Endothelial cell of umbilical vein (primary cell): ENCODE results near the gene BBLN. TPM values are rescaled to one million over a fixed set of nuclear protein-coding genes. Genes with fewer than 3 reads are reported as not detected.

Experiments used
- BruUV-seq: library from RNA; stranded (reverse); fragments of 400-500 nt; replicated peaks from 2 replicates; lab custom pipeline; 2021; lab: Mats Ljungman, UMichigan
- CTCF ChIA-PET: fragments of 300-600, 350-600 bp; sonication (Branson Sonifier 250); formaldehyde crosslinking; loops from one replicate; lab custom pipeline; 2021; ENCODE audit warnings: antibody characterized with exemption, inconsistent platforms; lab: Charles Lee
- POLR2A ChIA-PET: fragments of 300-600, 350-600 bp; sonication (Branson Sonifier 250); formaldehyde crosslinking; loops from one replicate; lab custom pipeline; 2021; ENCODE audit warnings: antibody characterized with exemption, inconsistent platforms; lab: Charles Lee
- DNase-seq: peaks from one replicate; pipeline ENCODE4 v3.0.0-alpha.2; 2011; ENCODE audit warnings: low read depth, low spot score
- FAIRE-seq: peaks from 2 replicates; lab custom pipeline; 2011; peaks lifted over from hg19 to GRCh38; lab: Jason Lieb, UNC
- H2AFZ ChIP-seq: 2 replicates; pipeline ENCODE4 v1.6.0; 2012; ENCODE audit warnings: low read depth, low read length, control low read depth, inconsistent platforms
- H3K27ac ChIP-seq: 2 replicates; pipeline ENCODE4 v1.5.1; 2011; ENCODE audit warnings: low read depth, mild to moderate bottlenecking, control low read depth, low read length, moderate library complexity; ENCODE audit not compliant: insufficient read depth
- H3K27me3 ChIP-seq, 2 experiments: 2 replicates each; pipeline versions ENCODE4 v1.6.0 to v1.6.1; 2011; ENCODE audit warnings: low read length in 2 of 2, mixed read lengths in 1 of 2; ENCODE audit not compliant: control insufficient read depth in 2 of 2, insufficient read depth in 2 of 2
- H3K36me3 ChIP-seq, 2 experiments: 2 replicates in 1 of 2; 3 replicates in 1 of 2; pipeline ENCODE4 v1.5.1; 2011; ENCODE audit warnings: low read length in 2 of 2, mild to moderate bottlenecking in 1 of 2, moderate library complexity in 1 of 2; ENCODE audit not compliant: control insufficient read depth in 2 of 2, insufficient read depth in 2 of 2; ENCODE audit errors: extremely low read depth in 1 of 2
- H3K4me1 ChIP-seq: 3 replicates; pipeline ENCODE4 v1.5.1; 2011; ENCODE audit warnings: mild to moderate bottlenecking, low read length; ENCODE audit not compliant: control insufficient read depth, insufficient read depth; ENCODE audit errors: extremely low read depth
- H3K4me2 ChIP-seq: 2 replicates; pipeline ENCODE4 v1.6.1; 2011; ENCODE audit warnings: low read length, control low read depth, mixed read lengths; ENCODE audit not compliant: insufficient read depth
- H3K4me3 ChIP-seq, 3 experiments: fragments of 200-600 bp in 1 of 3; sonication (generic), shearing (Covaris generic) in 1 of 3; replicated peaks in 1 of 3; 2 replicates each; pipeline ENCODE4 v1.5.1; 2011 to 2016; ENCODE audit warnings: control low read depth in 3 of 3, low read length in 3 of 3, mild to moderate bottlenecking in 2 of 3, inconsistent platforms in 1 of 3, low read depth in 1 of 3, moderate library complexity in 1 of 3; ENCODE audit not compliant: insufficient read depth in 1 of 3
- H3K79me2 ChIP-seq: 2 replicates; pipeline ENCODE4 v1.6.0; 2012; ENCODE audit warnings: low read length, inconsistent platforms; ENCODE audit not compliant: control insufficient read depth, insufficient read depth
- H3K9ac ChIP-seq: replicated peaks from 2 replicates; pipeline ENCODE3; 2011; ENCODE audit warnings: low read length, control low read depth; ENCODE audit not compliant: insufficient read depth; ENCODE audit errors: extremely low read depth
- H3K9me1 ChIP-seq: replicated peaks from 3 replicates; pipeline ENCODE4 v1.6.0; 2011; ENCODE audit warnings: mild to moderate bottlenecking, low read length; ENCODE audit not compliant: control insufficient read depth, insufficient read depth; ENCODE audit errors: extremely low read depth
- H3K9me3 ChIP-seq: replicated peaks from 2 replicates; pipeline ENCODE4 v1.5.1; 2012; ENCODE audit warnings: low read length, inconsistent platforms; ENCODE audit not compliant: control insufficient read depth, insufficient read depth
- H4K20me1 ChIP-seq: replicated peaks from 2 replicates; pipeline ENCODE3; 2011; ENCODE audit warnings: mild to moderate bottlenecking, low read length; ENCODE audit not compliant: control insufficient read depth, insufficient read depth; ENCODE audit errors: extremely low read depth
- EZH2 ChIP-seq: IDR thresholded peaks from 2 replicates; pipeline ENCODE4 v1.6.1; 2012; ENCODE audit warnings: borderline replicate concordance, low read depth, mild to moderate bottlenecking, moderate library complexity, low read length, inconsistent platforms; ENCODE audit not compliant: severe bottlenecking
- FOS ChIP-seq: IDR thresholded peaks from 2 replicates; pipeline ENCODE4 v1.6.1; 2011; ENCODE audit warnings: mild to moderate bottlenecking, low read length, moderate library complexity, borderline replicate concordance; ENCODE audit not compliant: insufficient read depth
- GATA2 ChIP-seq: IDR thresholded peaks from 2 replicates; pipeline ENCODE4 v1.7.0; 2011; ENCODE audit warnings: low read depth, mild to moderate bottlenecking, moderate library complexity, mixed read lengths, low read length; ENCODE audit not compliant: insufficient read length, insufficient read depth
- JUN ChIP-seq: IDR thresholded peaks from 2 replicates; pipeline ENCODE4 v1.6.1; 2011; ENCODE audit warnings: borderline replicate concordance, low read depth; ENCODE audit not compliant: insufficient read length, insufficient read depth
- MAX ChIP-seq: IDR thresholded peaks from 2 replicates; pipeline ENCODE4 v1.6.1; 2011; ENCODE audit not compliant: insufficient read depth, insufficient read length
- MYC ChIP-seq: IDR thresholded peaks from one replicate; pipeline ENCODE4 v1.6.1; 2011; ENCODE audit warnings: mild to moderate bottlenecking, low read depth, low read length
- POLR2A ChIP-seq: IDR thresholded peaks from 2 replicates; pipeline ENCODE4 v1.6.1; 2012; ENCODE audit warnings: low read depth, mild to moderate bottlenecking, control low read depth, low read length
- POLR2AphosphoS5 ChIP-seq: IDR thresholded peaks from 2 replicates; pipeline ENCODE4 v1.6.1; 2012; ENCODE audit warnings: low read depth, mild to moderate bottlenecking, control low read depth, low read length, moderate library complexity; ENCODE audit not compliant: insufficient read depth
- dilution Hi-C: fragments of 300-500 bp; cut with MboI; formaldehyde crosslinking; loops from one replicate; pipeline ENCODE4 v1.15.0; 2019; ENCODE audit warnings: low sequenced_read_pairs; ENCODE audit not compliant: extremely low pct_ligation_motif_present
- intact Hi-C: fragments of 100-400 bp; cut with micrococcal nuclease; formaldehyde crosslinking; loops from one replicate; pipeline ENCODE4 v1.10.0; 2022
- polyA plus RNA-seq, 4 experiments: library from polyadenylated mRNA; depleted of rRNA in 3 of 4; stranded (reverse) in 3 of 4; unstranded in 1 of 4; fragments of >200 nt; gene quantifications; 2 replicates each; pipeline versions ENCODE4 v1.2.1 to v1.2.3, GENCODE V29; 2011 to 2012; ENCODE audit warnings: missing spikeins in 1 of 4
- total RNA-seq: library from RNA; stranded (reverse); gene quantifications from 2 replicates; pipeline ENCODE4 v1.2.3, GENCODE V29; 2021
- TF ChIP-seq, protein P1 (sequence below), 2 donors: IDR thresholded peaks; 1 replicate in 1 of 2; 2 replicates in 1 of 2; pipeline ENCODE4 v1.5.1; 2011; ENCODE audit warnings: low read length in 2 of 2, mild to moderate bottlenecking in 2 of 2, moderate library complexity in 2 of 2, control low read depth in 1 of 2, inconsistent platforms in 1 of 2, low read depth in 1 of 2; ENCODE audit not compliant: insufficient read depth in 1 of 2; ENCODE audit errors: extremely low read depth in 1 of 2

The BBLN gene
- total and polyA plus RNA-seq, 2 donors (not counting 3 experiments of a cell fraction or from before 2014, with no cell fraction given): 51.0 to 124 TPM

- Histone ChIP-seq H3K4me3 (no peak overlapping the region), H3K4me1 (no peaks in the 10 kb centered on the region), H4K20me1 (no peaks in the 10 kb centered on the region), H3K79me2 (no peaks in the 10 kb centered on the region), H3K9me3 (no peaks in the 10 kb centered on the region), H3K9me1 (no peaks in the 10 kb centered on the region), H2AFZ (no peak overlapping the region), H3K4me2 (no peak overlapping the region), H3K36me3 (no peaks in the 10 kb centered on the region), H3K9ac (no peak overlapping the region), H3K27ac (no peak overlapping the region), H3K27me3 (peaks cover 18 to 20% of the 10 kb centered on the region in 2 experiments)
- BruUV-seq: no TSS peak
- no peak for FAIRE-seq
- ChIA-PET CTCF (interaction anchor here (1.2 kb wide), 1 partner anchor 16 kb away, joined by 3 read pairs; no protein-coding TSS in a partner anchor), POLR2A (no interaction called here)
- no peak for DNase-seq
- no peak for TF ChIP-seq MAX
- no peak for TF ChIP-seq EZH2
- TF ChIP-seq JUN: no peak
- TF ChIP-seq GATA2: no peak
- no peak for TF ChIP-seq FOS
- no peak for TF ChIP-seq POLR2A
- no peak for TF ChIP-seq MYC
- no peak for TF ChIP-seq POLR2AphosphoS5
- TF ChIP-seq, protein P1, sequence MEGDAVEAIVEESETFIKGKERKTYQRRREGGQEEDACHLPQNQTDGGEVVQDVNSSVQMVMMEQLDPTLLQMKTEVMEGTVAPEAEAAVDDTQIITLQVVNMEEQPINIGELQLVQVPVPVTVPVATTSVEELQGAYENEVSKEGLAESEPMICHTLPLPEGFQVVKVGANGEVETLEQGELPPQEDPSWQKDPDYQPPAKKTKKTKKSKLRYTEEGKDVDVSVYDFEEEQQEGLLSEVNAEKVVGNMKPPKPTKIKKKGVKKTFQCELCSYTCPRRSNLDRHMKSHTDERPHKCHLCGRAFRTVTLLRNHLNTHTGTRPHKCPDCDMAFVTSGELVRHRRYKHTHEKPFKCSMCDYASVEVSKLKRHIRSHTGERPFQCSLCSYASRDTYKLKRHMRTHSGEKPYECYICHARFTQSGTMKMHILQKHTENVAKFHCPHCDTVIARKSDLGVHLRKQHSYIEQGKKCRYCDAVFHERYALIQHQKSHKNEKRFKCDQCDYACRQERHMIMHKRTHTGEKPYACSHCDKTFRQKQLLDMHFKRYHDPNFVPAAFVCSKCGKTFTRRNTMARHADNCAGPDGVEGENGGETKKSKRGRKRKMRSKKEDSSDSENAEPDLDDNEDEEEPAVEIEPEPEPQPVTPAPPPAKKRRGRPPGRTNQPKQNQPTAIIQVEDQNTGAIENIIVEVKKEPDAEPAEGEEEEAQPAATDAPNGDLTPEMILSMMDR (IDR thresholded peaks at IDR 0.05; ENCODE audit: extremely low read depth in 1 of 2, insufficient read depth in 1 of 2, low read depth in 1 of 2, low read length in 2 of 2): no peak
- dilution Hi-C loops (no loop called here), intact Hi-C loops (no loop called here)
These were observed 49.0 kb downstream of the BBLN start for GRCh38 chr9:128208946-128209669.
